ENCODE measurements around the gene CEMIP2. TPM values are rescaled to one million over a fixed set of nuclear protein-coding genes. Genes with fewer than 3 reads are reported as not detected.

Gene CEMIP2
- total RNA-seq, 1 experiment from 2014 or later, result 40.5 TPM

GRCh38 chr9:71668717-71669116 is 99.6 kb downstream of the CEMIP2 start (continued):
- TF ChIP-seq, protein P1, sequence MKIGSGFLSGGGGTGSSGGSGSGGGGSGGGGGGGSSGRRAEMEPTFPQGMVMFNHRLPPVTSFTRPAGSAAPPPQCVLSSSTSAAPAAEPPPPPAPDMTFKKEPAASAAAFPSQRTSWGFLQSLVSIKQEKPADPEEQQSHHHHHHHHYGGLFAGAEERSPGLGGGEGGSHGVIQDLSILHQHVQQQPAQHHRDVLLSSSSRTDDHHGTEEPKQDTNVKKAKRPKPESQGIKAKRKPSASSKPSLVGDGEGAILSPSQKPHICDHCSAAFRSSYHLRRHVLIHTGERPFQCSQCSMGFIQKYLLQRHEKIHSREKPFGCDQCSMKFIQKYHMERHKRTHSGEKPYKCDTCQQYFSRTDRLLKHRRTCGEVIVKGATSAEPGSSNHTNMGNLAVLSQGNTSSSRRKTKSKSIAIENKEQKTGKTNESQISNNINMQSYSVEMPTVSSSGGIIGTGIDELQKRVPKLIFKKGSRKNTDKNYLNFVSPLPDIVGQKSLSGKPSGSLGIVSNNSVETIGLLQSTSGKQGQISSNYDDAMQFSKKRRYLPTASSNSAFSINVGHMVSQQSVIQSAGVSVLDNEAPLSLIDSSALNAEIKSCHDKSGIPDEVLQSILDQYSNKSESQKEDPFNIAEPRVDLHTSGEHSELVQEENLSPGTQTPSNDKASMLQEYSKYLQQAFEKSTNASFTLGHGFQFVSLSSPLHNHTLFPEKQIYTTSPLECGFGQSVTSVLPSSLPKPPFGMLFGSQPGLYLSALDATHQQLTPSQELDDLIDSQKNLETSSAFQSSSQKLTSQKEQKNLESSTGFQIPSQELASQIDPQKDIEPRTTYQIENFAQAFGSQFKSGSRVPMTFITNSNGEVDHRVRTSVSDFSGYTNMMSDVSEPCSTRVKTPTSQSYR (CRISPR knock-in tag; IDR thresholded peaks at IDR 0.05), result no peak

- Mint-ChIP-seq H3K4me1 (peaks cover 43% of the 10 kb centered on the region), H3K27ac (no peak overlapping the region)
Observed at GRCh38 chr9:71665247-71665646, 103.1 kb downstream of the CEMIP2 start.

DNA sequence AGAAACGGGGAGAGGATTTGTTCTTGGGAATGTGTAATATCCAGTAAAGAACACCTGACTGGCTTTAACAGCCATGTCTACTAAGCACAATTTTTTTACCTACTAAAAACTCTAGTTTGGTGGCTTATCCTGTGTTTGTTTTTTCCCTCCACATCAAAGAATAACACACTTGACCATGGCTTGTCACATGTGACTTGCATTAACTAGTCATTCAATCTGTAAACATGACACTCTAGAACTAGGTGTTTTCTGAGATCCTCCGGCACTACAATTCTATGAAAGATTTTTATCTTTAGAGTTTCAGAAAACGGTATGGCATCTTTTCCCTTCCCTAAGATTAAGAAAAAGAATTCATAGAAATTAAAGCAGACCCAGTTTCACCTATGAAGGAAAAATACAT is 103.7 kb downstream of the CEMIP2 start:
- ChIA-PET POLR2A (no interaction called here), CTCF (no interaction called here)
- H3K36me3 Mint-ChIP-seq, result no peaks in the 10 kb centered on the region
- DNase-seq (ENCODE audit: low spot score), result no peak
- no peak overlapping the region for H3K4me3 Mint-ChIP-seq
- H3K4me1 Mint-ChIP-seq, result peaks cover 36% of the 10 kb centered on the region
- peaks cover 9% of the 10 kb centered on the region for H3K9me3 Mint-ChIP-seq
- H3K27me3 Mint-ChIP-seq (ENCODE audit: low read depth), result no peaks in the 10 kb centered on the region
- peak overlapping the region; percentile 93; the same call in 1 of the 2 replicates for H3K27ac Mint-ChIP-seq
- TF ChIP-seq ZMAT4 (CRISPR knock-in tag; IDR thresholded peaks at IDR 0.05) (no peak), ELF4 (CRISPR knock-in tag; IDR thresholded peaks at IDR 0.05; ENCODE audit: low read depth) (no peak), MYBL2 (CRISPR knock-in tag; IDR thresholded peaks at IDR 0.05) (no peak), PRRX2 (CRISPR knock-in tag; IDR thresholded peaks at IDR 0.05) (no peak), FOXP1 (CRISPR knock-in tag; IDR thresholded peaks at IDR 0.05; ENCODE audit: borderline replicate concordance) (no peak), NFATC4 (CRISPR knock-in tag; IDR thresholded peaks at IDR 0.05) (no peak), FOXJ3 (CRISPR knock-in tag; IDR thresholded peaks at IDR 0.05; ENCODE audit: borderline replicate concordance) (no peak)
- ATAC-seq, result no peak

More at GRCh38 chr9:71665247-71665646, 103.1 kb downstream of the CEMIP2 start:
- Mint-ChIP-seq H3K9me3 (peaks cover 9% of the 10 kb centered on the region), H3K4me3 (no peak overlapping the region), H3K27me3 (ENCODE audit: low read depth) (no peaks in the 10 kb centered on the region), H3K36me3 (no peaks in the 10 kb centered on the region)
- no peak for DNase-seq (ENCODE audit: low spot score)
- TF ChIP-seq AFF4 (CRISPR knock-in tag; IDR thresholded peaks at IDR 0.05; ENCODE audit: borderline replicate concordance), result no peak
- no peak for TF ChIP-seq MXD4 (CRISPR knock-in tag; IDR thresholded peaks at IDR 0.05; ENCODE audit: borderline replicate concordance)
- TF ChIP-seq ZNF317 (CRISPR knock-in tag; IDR thresholded peaks at IDR 0.05; ENCODE audit: borderline replicate concordance, low read depth), result no peak
- no peak for TF ChIP-seq NR1H2 (CRISPR knock-in tag; IDR thresholded peaks at IDR 0.05)
- TF ChIP-seq ZNF671 (CRISPR knock-in tag; IDR thresholded peaks at IDR 0.05), result no peak
- no peak for ATAC-seq
- ChIA-PET CTCF (no interaction called here), POLR2A (no interaction called here)

DNA sequence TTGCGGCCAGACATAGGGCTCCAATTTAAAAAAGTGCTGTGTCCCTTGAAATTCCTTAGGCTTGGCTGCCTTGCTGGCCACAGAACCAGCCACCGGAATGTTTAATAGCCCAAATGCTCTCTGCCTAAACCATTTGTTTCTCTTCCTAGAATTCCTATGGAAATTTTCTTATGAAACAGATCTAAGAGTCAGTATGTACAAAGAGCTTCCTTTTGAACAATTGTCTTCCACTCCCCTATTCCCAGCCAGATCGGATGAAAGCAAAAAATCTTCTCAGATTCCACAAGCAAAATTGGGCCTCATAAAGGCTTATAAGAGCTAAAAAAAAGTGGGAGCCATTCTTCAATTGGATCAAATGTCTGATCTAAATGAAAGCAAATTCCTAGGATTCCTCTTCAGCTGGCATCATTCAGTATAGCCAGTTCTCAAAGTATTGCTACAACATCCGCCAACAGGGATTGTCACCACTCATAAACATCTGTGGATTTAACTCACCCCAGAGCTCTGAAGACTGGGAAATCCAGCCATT is 104.3 kb downstream of the CEMIP2 start:
- H3K27me3 Mint-ChIP-seq (ENCODE audit: low read depth), result no peaks in the 10 kb centered on the region
- no peak overlapping the region for H3K4me3 Mint-ChIP-seq
- no peaks in the 10 kb centered on the region for H3K36me3 Mint-ChIP-seq
- peaks cover 6% of the 10 kb centered on the region for H3K9me3 Mint-ChIP-seq
- peaks cover 34% of the 10 kb centered on the region for H3K4me1 Mint-ChIP-seq
- ATAC-seq, result peak; percentile 60
- H3K27ac Mint-ChIP-seq, result peak overlapping the region; percentile 93
- no peak for DNase-seq (ENCODE audit: low spot score)
- CTCF ChIA-PET, result no interaction called here
- POLR2A ChIA-PET, result no interaction called here
- no peak for TF ChIP-seq OVOL2 (CRISPR knock-in tag; IDR thresholded peaks at IDR 0.05; ENCODE audit: borderline replicate concordance)
- TF ChIP-seq, protein P2, sequence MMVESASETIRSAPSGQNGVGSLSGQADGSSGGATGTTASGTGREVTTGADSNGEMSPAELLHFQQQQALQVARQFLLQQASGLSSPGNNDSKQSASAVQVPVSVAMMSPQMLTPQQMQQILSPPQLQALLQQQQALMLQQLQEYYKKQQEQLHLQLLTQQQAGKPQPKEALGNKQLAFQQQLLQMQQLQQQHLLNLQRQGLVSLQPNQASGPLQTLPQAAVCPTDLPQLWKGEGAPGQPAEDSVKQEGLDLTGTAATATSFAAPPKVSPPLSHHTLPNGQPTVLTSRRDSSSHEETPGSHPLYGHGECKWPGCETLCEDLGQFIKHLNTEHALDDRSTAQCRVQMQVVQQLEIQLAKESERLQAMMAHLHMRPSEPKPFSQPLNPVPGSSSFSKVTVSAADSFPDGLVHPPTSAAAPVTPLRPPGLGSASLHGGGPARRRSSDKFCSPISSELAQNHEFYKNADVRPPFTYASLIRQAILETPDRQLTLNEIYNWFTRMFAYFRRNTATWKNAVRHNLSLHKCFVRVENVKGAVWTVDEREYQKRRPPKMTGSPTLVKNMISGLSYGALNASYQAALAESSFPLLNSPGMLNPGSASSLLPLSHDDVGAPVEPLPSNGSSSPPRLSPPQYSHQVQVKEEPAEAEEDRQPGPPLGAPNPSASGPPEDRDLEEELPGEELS (CRISPR knock-in tag; IDR thresholded peaks at IDR 0.05), result no peak
- TF ChIP-seq CREB1 (CRISPR knock-in tag; IDR thresholded peaks at IDR 0.05), result no peak
- TF ChIP-seq, protein P3, sequence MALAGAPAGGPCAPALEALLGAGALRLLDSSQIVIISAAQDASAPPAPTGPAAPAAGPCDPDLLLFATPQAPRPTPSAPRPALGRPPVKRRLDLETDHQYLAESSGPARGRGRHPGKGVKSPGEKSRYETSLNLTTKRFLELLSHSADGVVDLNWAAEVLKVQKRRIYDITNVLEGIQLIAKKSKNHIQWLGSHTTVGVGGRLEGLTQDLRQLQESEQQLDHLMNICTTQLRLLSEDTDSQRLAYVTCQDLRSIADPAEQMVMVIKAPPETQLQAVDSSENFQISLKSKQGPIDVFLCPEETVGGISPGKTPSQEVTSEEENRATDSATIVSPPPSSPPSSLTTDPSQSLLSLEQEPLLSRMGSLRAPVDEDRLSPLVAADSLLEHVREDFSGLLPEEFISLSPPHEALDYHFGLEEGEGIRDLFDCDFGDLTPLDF (CRISPR knock-in tag; IDR thresholded peaks at IDR 0.05), result no peak
- no peak for TF ChIP-seq FOXJ3 (CRISPR knock-in tag; IDR thresholded peaks at IDR 0.05; ENCODE audit: borderline replicate concordance)
- TF ChIP-seq CTCF (IDR thresholded peaks at IDR 0.05), result no peak
